GM19328 (cell line): ENCODE results near the gene WWOX.
"Not testable (repeated sequence)": the region's sequence is repeated elsewhere in the genome, so short reads cannot be mapped to it uniquely, and the experiment has no call there.

Experiments used
- ATAC-seq: cut with Tn5 transposase; IDR thresholded peaks from one replicate; pipeline ENCODE4 v1.9.1; 2021; ENCODE audit warnings: mild to moderate bottlenecking, moderate library complexity; ENCODE audit not compliant: unreplicated experiment

WWOX gene

DNA sequence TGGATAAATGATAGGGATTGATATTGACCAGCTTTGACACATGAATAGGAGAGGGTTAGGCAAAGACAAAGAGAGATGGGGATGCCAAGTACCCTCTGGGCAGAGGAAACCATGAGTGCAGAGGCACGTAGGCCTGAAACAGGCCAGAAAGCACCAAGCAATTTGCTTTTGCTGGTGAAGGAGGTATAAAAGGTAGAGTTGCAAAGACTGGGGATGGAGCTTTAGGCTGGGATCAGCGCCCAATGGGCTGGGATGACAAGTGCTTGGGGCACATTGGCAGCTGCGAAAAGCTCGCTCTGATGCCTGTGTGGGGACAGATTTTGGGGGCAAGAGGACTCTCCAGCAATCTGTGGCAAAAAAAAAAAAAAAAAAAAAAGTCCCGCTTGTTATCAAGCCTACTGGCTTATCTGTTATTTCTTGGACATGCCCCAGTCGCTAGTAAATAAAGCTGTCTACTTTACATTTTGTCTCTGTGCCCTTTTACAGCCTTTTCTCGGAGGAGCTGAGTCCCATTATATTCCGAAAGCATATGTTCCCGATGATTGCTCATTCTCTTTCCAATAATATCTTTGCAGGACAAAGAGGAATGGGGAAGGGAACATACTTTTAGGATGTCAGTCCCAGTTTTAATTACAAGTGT, 922.7 kb downstream of the WWOX start:
- no peak for ATAC-seq

DNA sequence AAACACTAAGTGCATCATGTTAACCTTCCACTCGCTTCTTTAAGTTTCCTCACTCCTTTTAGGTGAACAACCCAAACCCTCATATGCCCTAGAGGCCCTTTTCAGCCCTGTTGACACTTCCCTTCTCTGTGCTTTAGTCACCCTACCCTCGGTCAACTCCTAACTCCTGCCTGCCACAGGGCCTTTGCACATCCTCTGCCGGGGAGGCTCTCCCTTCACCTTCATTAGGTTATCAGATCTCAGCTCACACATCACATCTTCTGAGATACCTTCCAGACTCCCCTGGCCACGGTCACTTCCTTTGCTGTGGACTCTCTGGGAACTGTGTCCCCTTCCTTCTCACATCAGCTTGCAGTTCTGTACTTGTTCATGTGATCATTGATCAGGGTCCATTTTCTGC, 926.7 kb downstream of the WWOX start:
- ATAC-seq: no peak

DNA sequence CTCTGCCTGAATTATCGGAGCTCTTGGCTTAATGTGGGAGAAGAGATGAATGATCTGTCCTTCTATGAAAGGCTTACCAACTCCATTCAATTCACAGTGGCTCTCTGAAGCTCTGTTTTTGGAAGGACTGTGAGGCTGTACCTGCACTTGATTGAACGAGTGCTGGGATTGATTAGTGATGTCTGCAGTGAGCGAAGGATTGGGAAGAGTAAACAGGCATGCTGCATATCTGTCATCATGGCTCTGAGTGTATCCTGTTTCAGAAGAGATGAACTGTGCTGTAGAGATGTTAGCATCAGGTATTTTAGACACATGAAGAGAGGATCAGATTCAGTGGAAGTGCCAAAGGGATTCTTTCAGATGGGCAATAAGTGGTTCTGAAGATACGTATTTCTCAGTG, 937.1 kb downstream of the WWOX start:
- no peak for ATAC-seq

DNA sequence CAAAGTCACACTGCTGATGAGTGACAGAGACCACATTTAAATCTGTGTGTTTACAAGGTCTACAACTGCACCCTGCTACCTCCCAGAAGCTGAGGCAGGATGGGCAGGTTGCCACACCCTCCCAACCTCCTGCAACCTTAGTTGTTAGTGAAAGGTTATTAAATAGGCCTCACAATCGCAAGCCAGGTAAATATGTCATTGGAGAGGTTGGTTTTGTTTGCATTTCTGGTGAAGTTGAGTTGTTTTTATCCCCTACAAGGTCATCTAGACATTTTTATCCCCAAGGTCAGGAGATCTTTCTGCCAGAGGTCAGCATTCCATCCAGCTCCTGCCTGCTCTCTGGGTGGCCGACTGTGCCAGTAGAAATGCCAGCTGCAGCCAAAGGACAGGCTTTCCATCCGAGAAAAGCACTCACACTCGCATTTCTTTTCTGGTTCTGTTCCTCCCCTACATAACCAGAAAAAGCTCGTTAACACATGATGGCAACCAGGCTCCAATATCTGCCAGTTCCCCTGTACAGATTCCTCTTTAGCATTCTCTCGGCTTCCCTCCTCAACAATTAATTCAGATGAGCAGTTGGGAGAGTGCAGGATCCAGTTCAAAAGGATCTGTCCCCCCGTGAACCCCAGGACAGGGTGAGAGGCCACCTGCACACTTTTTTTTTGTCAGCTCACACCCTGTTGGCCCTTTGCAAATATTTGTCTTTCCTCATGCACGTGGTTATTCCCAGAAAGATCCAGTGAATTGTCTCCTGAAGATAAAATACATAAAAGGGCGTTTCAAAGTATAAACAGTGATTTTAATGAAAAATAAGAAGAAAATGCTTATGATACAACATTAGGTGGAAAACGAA, 938.3 kb downstream of the WWOX start:
- ATAC-seq: no peak

DNA sequence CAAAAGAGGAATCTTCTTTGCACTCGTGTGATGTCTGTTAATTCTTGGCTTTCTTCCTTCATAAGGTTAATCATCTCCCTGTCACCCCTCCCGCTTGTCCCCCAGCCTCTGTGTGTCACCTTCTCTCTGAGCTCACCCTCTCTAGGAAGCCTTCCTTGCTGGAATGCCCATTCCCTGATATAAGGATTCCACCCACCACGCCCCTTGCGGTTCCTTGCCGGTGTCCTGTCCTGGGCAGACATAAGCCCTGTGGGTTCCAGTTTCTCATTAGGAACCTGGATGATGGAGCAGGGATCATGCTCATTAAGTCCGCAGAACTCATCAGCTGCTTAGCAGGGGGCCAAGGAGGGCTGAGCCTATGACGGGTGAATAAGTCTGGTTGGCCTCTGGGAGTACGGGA, 941.8 kb downstream of the WWOX start:
- ATAC-seq: no peak

DNA sequence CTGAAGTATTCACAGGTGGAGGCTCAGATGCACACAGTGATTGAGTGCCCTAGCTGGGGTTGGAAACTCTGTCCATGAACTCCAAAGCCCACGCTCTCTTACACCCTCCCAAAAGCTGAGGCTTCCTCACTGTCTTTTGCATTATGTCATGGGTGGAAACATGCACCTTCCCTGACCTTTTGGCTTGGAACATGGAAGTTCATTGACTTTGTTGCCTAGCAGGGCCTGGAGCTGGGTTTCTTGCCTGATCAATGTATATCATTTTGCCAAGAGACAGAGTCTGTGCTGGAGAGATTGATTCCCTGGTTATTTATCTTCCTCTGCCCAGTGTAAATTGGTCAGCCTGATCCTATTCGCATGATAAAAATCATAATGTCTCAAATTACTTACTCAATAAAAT, 942.7 kb downstream of the WWOX start:
- no peak for ATAC-seq

DNA sequence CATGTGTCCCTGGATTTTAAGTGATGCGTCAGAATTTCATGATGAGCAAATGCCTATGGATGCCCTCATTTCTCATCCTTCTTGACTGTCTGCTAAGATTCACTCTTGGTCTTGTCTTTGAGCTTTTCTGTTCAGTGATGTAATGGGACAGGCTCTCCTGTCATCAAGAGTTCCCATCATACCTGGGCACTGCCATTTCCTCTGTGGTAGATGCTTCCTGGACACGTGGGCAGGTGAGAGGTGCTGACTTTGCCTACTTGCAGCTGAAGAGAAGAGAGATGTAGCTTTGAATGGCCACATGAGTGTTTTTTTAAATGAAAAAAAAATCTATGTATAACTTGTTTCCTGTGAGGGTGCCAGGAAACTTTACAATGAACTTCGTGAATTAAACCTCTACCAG, 943.4 kb downstream of the WWOX start:
- no peak for ATAC-seq

DNA sequence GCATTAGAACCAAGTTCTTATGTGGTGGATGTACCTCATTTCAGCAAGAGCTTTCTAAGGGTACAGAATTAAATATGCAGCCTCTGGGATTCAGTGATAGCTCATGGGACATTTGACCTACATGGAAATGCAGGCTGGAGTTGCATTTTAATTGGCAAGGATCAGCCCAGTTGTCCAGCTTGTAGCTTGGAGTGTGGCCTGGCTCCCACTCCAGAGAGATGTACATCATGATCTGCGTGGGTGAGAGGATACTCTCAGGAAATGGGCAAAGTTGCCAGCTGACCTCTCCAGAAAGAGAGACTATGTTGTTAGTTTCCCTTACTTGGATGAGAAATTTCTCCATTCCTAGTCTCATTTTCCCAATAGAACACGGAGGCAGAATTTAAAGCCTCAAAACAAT, 945.7 kb downstream of the WWOX start:
- no peak for ATAC-seq

DNA sequence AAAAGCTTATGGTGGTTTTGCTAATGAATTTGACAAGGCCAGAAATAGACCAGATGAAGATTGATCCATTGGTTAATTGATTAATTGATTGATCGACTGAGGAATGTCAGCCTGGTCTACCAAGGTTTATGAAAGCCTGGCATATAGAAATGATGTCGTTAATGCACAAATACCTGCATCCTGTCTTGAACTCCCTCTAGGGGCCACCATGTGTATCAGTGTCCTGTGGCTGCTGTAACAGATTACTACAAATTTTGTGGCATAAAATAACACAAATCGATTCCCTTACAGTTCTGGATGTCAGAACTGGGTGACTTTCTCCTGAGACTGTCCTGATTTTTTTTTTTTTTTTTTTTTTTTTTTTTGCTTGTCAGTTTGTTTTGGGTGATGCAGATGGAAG, 947.9 kb downstream of the WWOX start:
- ATAC-seq: no peak

DNA sequence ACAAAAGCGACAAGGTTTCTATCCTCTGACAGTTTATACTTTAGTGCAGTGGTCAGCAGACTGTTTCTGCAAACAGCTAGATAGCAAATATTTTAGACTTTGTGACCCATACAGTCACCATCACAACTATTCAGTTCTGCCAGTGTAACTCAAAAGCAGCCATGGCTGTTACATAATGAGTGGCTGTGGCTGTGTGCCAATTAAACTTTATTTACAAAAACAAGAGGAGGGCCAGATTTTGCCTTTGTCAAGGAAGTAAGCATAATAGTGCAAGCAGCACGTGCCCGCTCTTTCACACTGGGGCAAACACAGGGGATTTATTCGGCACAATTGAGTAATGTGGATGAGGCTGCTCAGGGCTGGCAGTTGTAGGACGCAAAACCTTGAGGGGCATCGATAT, 949.6 kb downstream of the WWOX start:
- ATAC-seq: no peak

DNA sequence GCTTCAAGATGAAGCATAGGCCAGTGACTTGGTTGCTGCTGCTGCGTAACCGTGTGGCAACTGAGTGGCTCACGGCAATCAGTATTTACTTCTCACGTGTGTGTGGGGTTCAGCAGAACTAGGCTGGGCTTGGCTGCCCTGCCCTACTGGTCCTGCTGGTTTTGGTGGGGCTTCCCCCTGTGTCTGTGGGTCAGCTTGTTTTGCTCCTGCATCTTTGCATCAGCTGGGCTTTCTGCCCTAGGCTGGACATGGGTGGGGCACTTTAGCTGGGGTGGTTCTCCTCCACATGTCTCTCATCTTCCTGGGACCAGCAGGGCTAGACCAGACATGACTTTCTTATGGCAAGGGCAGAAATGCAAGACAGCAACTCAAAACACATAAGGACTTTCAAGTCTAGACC, 950.6 kb downstream of the WWOX start:
- no peak for ATAC-seq

DNA sequence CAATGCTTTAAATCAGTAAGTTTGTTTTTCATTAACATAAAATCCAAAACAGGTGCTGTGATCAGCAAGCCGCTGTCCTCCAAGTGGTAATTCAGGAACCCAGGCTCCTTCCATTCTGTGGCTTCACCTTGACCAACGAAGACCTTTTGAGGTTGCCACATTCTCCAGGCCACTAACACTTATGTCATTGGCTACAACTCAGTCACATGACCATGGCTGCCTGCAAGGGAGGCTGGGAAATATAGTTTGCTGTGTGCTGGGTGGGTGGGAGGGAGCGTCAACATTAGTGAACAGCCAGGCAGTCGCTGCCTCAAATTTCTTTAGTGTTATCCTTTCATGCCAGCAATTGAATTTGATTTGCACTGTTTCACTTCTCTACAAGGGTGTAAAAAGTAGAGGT, 951.9 kb downstream of the WWOX start:
- no peak for ATAC-seq

DNA sequence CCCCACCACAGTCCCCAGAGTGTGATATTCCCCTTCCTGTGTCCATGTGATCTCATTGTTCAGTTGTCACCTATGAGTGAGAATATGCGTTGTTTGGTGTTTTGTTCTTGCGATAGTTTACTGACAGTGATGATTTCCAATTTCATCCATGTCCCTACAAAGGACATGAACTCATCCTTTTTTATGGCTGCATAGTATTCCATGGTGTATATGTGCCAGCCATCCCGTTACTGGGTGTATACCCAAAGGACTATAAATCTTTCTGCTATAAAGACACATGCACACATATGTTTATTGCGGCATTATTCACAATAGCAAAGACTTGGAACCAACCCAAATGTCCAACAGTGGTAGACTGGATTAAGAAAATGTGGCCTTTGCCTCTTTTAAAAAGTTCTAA, 952.7 kb downstream of the WWOX start:
- ATAC-seq: not testable (repeated sequence)

DNA sequence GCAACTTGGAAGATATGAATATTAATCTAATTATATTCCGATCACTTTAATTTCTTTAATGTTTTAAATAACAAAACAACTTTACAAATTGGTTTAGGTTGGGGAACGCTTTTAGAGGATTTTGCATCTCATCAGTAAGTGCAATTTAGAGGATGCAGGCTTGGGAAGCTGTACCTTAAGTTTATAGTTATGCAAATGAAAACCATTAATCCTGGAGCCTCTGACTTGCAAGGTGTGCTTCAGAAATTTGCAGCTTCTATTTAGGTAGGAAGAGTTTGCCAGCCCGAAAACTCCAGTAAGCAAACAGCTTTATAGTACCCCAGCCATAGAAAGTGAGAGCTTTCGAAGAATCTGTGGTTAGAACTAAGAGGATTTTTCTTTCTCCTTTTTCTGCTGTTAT, 954.1 kb downstream of the WWOX start:
- no peak for ATAC-seq

DNA sequence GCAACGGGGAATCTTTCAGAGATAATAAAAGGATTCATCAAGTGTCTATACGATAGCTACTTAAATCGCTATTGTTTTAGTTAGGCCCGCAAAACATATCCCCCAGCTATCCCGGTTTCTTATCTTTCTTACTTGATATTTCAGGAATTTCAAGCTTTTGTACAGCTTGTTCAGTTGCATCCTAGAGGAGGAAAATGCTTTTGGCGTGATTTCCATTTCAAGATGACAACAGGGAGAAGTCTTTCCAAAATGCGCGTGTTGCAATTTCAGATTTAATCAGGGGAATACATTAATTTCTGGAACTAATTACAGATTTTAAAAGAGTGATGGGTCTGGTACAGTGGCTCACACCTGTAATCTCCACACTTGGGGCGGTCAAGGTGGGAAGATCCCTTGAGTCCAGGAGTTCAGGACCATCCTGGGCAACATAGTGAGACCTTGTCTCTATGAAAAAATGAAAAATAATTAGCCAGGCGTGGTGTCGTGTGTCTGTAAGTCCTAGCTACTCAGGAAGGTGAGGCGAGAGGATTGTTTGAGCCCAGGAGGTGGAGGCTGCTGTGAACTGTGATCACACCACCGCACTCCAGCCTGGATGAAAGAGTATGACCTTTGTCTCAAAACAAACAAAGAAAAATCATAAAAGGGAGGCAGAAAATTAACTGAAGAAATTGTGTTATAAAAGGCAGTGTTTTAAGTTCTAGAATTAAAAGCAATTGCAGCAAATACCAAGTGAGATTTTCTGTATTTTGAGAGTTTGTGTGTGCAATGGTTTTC, 954.9 kb downstream of the WWOX start:
- no peak for ATAC-seq

DNA sequence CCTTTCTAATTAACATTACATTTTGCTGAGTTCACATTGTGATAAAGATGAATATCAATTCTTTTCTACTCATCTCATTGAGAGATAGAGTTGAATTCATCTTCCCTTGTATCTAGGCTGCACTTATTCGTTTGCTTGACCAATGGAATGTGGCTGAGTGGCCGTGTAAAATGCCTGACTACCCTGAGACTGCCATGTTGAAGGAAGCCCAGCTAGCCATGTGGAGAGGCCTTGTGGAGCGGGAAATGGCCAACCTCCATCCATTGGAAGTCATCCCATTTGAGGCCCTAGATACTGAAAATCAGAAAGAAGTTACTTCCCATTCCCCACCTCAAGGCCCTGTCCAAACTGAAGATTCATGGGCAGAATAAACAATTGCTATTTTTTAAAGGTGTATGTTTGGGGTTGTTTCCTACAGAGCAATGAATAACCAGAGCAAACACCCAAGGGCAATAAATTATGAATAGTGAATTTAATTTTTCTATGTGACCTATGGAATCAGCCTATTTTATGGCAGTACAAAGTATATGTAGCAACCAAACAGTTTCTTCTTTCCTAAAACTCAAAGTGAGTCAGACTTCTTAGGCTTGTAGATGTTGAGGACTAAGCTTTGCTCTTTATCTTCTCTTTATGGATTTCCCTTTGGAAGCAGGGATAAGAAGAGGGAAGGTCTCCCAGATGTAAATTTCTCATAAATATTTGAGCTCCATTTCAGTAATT, 956.0 kb downstream of the WWOX start:
- no peak for ATAC-seq

DNA sequence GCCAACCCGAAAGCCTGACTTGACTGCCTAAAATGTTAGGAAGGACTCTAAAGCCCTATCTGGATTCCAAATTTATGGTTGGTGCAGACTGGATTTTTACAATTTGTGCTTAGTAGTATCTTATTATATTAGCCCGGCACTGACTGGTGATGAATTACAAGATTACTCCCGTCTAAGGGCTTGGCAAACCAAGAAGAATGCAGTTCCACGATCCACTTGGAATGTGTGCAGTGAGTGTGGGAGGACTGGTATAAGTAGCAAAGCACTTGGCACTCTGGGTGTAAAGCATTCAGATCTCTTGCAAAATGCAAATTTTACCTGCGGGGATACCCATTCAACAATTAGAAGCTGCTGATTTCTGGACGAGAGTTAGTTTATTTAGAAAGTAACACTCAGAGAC, 961.7 kb downstream of the WWOX start:
- ATAC-seq: no peak

DNA sequence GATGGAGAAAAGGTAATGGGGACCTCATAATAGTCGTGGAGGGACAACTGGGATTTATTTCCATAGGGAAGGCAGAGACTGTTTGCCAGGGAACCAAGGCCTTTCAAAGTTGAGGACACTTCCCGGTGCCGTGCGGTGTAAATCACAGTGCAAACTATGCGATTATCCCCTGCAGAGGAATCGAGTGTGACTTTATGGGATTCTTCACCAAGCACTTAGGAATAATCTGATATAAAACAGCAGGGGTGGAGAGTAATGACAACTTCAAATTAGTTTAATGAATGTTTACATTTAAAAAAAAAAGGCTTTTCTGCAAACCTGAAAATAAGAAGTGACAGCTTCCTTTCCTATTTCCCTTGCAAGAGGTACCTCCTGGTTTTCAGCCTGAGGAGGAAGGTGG, 962.9 kb downstream of the WWOX start:
- no peak for ATAC-seq

DNA sequence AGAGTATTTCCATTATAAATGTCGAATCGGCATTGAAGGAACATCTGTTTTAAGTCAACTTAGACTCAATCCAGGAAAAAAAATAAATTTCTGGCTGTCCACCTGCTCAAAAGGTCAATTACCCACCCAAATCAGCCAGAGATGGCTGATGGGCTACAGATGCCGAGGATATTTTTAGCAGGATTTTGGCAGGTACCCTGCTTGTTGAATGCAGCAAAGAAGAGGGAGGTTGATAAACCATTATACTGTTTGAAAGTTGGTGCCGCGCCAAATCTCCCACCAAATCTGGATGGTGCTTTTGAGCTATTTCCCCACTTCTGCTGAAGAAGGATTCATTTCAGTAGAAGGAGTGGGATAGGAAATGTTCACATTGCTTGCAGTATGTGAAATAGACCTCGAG, 963.4 kb downstream of the WWOX start:
- no peak for ATAC-seq

DNA sequence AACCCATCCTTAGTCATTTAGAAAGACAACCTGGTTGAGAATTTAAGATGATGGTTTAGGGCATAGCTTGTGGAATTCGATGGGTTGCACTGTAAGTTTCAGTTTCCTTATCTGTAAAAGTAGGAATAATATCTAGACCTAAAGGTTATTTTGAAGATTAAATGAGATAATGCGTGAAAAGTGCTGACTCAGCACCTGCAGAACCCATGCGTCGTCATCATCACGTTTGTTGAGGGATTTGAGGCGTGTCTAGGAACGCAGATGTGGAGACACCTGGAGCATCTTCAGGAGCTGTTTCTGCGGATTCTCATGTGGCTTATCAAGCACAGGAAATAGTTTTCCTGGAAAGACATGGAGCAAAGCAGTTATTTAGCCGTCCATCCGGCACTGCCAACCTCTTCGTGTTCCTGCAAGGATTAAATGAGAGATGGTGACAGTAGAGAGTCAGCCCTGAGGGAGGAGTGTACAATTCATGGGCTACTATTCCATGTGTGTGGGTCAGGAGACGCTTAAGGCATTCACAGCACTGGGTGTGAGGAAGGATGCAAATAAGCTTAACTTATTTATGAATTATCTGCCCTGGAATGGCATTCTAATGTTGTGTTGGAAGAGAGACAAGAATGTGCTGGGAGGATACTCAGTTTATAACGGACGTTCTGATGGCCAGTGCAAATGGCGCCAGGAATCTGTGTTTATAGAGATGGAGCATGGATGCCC, 965.0 kb downstream of the WWOX start:
- no peak for ATAC-seq

DNA sequence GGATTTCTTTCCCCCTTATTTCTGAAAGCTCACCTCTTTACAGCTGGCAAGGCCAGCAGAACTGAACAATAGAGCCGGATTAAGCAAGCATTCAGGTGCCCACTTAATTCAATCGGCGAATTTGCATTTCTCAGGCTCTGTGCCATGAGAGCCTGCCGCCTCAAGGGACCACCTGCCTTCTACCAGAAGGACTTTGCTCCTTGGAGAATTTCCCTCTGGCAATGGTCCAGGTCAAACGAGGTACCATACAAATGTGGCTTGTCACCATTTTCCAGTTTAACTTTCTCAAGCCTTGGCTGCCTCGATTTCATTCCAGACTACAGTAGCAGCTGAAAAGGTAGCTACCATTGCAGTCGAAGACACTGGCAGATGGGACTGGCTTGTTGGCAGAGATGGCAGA, 967.1 kb downstream of the WWOX start:
- ATAC-seq: no peak
